K562 (cell line): ENCODE measurements around the gene ADSS1. TPM values are rescaled to one million over a fixed set of nuclear protein-coding genes. Genes with fewer than 3 reads are reported as not detected.

Experiments used
- CBFA2T2 ChIP-seq: fragments of 450-650 bp; conservative IDR thresholded peaks from 2 replicates; pipeline ENCODE4 v1.6.1; 2017; ENCODE audit warnings: mild to moderate bottlenecking
- EHMT2 ChIP-seq: fragments of 450-650 bp; IDR thresholded peaks from 2 replicates; pipeline ENCODE4 v1.6.1; 2018; ENCODE audit warnings: antibody characterized with exemption
- MECOM ChIP-seq: fragments of 250-450 bp; sonication (Bioruptor Pico); IDR thresholded peaks from 2 replicates; pipeline ENCODE4 v1.8.0; 2022; ENCODE audit warnings: inconsistent platforms
- MTA3 ChIP-seq: fragments of 450-650 bp; formaldehyde crosslinking; IDR thresholded peaks from 2 replicates; pipeline ENCODE4 v1.6.1; 2017; ENCODE audit warnings: mild to moderate bottlenecking, borderline replicate concordance
- PCBP1 ChIP-seq: fragments of 200-400 bp; formaldehyde crosslinking; IDR thresholded peaks from 2 replicates; pipeline ENCODE4 v1.6.1; 2018; ENCODE audit warnings: mild to moderate bottlenecking, low read depth, low read length; ENCODE audit not compliant: poor library complexity, severe bottlenecking
- PHB ChIP-seq: fragments of 250-450 bp; sonication (Bioruptor Pico); IDR thresholded peaks from 2 replicates; pipeline ENCODE4 v1.5.0; 2021
- POLR2G ChIP-seq: fragments of 200-400 bp; formaldehyde crosslinking; IDR thresholded peaks from 2 replicates; pipeline ENCODE4 v1.6.1; 2017; ENCODE audit warnings: low read depth, mild to moderate bottlenecking, antibody characterized with exemption, low read length, moderate library complexity
- PTRF ChIP-seq: fragments of 450-650 bp; IDR thresholded peaks from 2 replicates; pipeline ENCODE4 v1.6.1; 2016; ENCODE audit warnings: mild to moderate bottlenecking, missing genetic modification characterization, missing compliant biosample characterization
- SP2 ChIP-seq: IDR thresholded peaks from 2 replicates; pipeline ENCODE4 v1.6.1; 2011; ENCODE audit warnings: mild to moderate bottlenecking, low read depth, low read length, moderate library complexity; ENCODE audit not compliant: poor library complexity, severe bottlenecking; ENCODE audit errors: extremely low read depth
- TAF1 ChIP-seq: IDR thresholded peaks from 2 replicates; pipeline ENCODE4 v1.6.1; 2011; ENCODE audit warnings: mild to moderate bottlenecking, low read length, moderate library complexity; ENCODE audit not compliant: insufficient read depth, control insufficient read depth, severe bottlenecking; ENCODE audit errors: extremely low read depth
- TBP ChIP-seq: optimal IDR thresholded peaks from 2 replicates; pipeline ENCODE3; 2011; ENCODE audit warnings: low read depth, low read length, improper control_type of control experiment
- TGIF2 ChIP-seq: sonication (generic); formaldehyde crosslinking; IDR thresholded peaks from 2 replicates; pipeline ENCODE4 v1.8.1; 2022; ENCODE audit warnings: mild to moderate bottlenecking, missing genetic modification reagents, moderate library complexity
- XRCC3 ChIP-seq: fragments of 450-650 bp; IDR thresholded peaks from 2 replicates; pipeline ENCODE4 v1.6.1; 2017; ENCODE audit warnings: mild to moderate bottlenecking, moderate library complexity
- ZNF140 ChIP-seq: fragments of 250-450 bp; sonication (Bioruptor Pico); IDR thresholded peaks from 2 replicates; pipeline ENCODE4 v1.8.0; 2021; ENCODE audit warnings: moderate library complexity, mild to moderate bottlenecking, inconsistent platforms
- ZNF592 ChIP-seq: fragments of 450-650 bp; IDR thresholded peaks from 2 replicates; pipeline ENCODE4 v1.6.1; 2017; ENCODE audit warnings: antibody characterized with exemption, mild to moderate bottlenecking
- ZNF785 ChIP-seq: fragments of 250-450 bp; sonication (Bioruptor Pico); IDR thresholded peaks from 2 replicates; pipeline ENCODE4 v1.4.0; 2020; ENCODE audit warnings: mild to moderate bottlenecking
- polyA plus RNA-seq, 8 experiments: library from polyadenylated mRNA; depleted of rRNA in 4 of 8; stranded (reverse) in 5 of 8; unstranded in 3 of 8; fragments of >200 nt; fragmentation: Nextera tagmentation in 2 of 8; fragmentation: Illumina TruSeq in 1 of 8; extraction: Ambion mirVana in 2 of 8; extraction: Trizol in 1 of 8; gene quantifications; 2 replicates each; pipeline versions ENCODE4 v1.2.1 to v1.2.3, GENCODE V29; 2011 to 2014; ENCODE audit warnings: inconsistent platforms in 1 of 8, missing spikeins in 1 of 8
- total RNA-seq, 7 experiments: library from RNA; depleted of rRNA in 6 of 7; stranded (reverse); fragments of >200 nt in 6 of 7; fragmentation: Illumina TruSeq in 2 of 7; extraction: Trizol in 2 of 7; gene quantifications; 2 replicates each; pipeline versions ENCODE4 v1.2.1 to v1.2.3, GENCODE V29; 2011 to 2021; ENCODE audit warnings: low replicate concordance in 1 of 7
- TF ChIP-seq, protein P1 (sequence below): fragments of 450-650 bp; IDR thresholded peaks from 2 replicates; pipeline ENCODE4 v1.6.1; 2016; ENCODE audit warnings: low read depth, mild to moderate bottlenecking, moderate library complexity
- TF ChIP-seq, protein P2 (sequence below): fragments of 450-650 bp; formaldehyde crosslinking; IDR thresholded peaks from 2 replicates; pipeline ENCODE4 v1.4.0; 2020; ENCODE audit warnings: mild to moderate bottlenecking, mixed read lengths
- TF ChIP-seq, protein P3 (sequence below): fragments of 450-650 bp; formaldehyde crosslinking; conservative IDR thresholded peaks from 2 replicates; pipeline ENCODE4 v1.4.0; 2022; ENCODE audit warnings: mild to moderate bottlenecking, missing genetic modification characterization

ADSS1 gene
- total and polyA plus RNA-seq, 9 of the 15 experiments (the other 6 are each of a cell fraction or from before 2014, with no cell fraction given), result 0.53 to 5.9 (median 3.9) TPM

GRCh38 chr14:104752735-104753527, 28.9 kb downstream of the ADSS1 start, which contains the start of gene SIVA1 (continued):
- TF ChIP-seq, protein P1, sequence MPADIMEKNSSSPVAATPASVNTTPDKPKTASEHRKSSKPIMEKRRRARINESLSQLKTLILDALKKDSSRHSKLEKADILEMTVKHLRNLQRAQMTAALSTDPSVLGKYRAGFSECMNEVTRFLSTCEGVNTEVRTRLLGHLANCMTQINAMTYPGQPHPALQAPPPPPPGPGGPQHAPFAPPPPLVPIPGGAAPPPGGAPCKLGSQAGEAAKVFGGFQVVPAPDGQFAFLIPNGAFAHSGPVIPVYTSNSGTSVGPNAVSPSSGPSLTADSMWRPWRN, result no peak
- TF ChIP-seq CBFA2T2 (no peak), TAF1 (peak; percentile 34), TBP (no peak), PHB (no peak), XRCC3 (no peak), MTA3 (no peak; the same call in 1 of the 2 replicates), ZNF140 (no peak), PTRF (tag) (no peak), PCBP1 (no peak), TGIF2 (no peak), ZNF592 (no peak), EHMT2 (no peak), MECOM (CRISPR knock-in tag) (no peak), SP2 (peak; percentile 69), ZNF785 (CRISPR knock-in tag) (no peak), POLR2G (peak; percentile 86)
- TF ChIP-seq, protein P2, sequence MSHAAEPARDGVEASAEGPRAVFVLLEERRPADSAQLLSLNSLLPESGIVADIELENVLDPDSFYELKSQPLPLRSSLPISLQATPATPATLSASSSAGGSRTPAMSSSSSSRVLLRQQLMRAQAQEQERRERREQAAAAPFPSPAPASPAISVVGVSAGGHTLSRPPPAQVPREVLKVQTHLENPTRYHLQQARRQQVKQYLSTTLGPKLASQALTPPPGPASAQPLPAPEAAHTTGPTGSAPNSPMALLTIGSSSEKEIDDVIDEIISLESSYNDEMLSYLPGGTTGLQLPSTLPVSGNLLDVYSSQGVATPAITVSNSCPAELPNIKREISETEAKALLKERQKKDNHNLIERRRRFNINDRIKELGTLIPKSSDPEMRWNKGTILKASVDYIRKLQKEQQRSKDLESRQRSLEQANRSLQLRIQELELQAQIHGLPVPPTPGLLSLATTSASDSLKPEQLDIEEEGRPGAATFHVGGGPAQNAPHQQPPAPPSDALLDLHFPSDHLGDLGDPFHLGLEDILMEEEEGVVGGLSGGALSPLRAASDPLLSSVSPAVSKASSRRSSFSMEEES (CRISPR knock-in tag), result no peak
- TF ChIP-seq, protein P3, sequence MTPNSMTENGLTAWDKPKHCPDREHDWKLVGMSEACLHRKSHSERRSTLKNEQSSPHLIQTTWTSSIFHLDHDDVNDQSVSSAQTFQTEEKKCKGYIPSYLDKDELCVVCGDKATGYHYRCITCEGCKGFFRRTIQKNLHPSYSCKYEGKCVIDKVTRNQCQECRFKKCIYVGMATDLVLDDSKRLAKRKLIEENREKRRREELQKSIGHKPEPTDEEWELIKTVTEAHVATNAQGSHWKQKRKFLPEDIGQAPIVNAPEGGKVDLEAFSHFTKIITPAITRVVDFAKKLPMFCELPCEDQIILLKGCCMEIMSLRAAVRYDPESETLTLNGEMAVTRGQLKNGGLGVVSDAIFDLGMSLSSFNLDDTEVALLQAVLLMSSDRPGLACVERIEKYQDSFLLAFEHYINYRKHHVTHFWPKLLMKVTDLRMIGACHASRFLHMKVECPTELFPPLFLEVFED (CRISPR knock-in tag), result no peak
